CD8-positive, alpha-beta memory T cell (primary cell): ENCODE data around the gene DIPK1A. TPM values are rescaled to one million over a fixed set of nuclear protein-coding genes. Genes with fewer than 3 reads are reported as not detected.

Experiments used
- CTCF ChIA-PET: fragments of 350-600 bp; sonication (Branson Sonifier 250); formaldehyde crosslinking; loops from one replicate; lab custom pipeline; 2021; ENCODE audit warnings: antibody characterized with exemption; lab: Charles Lee
- POLR2A ChIA-PET: fragments of 350-600 bp; sonication (Branson Sonifier 250); formaldehyde crosslinking; loops from one replicate; lab custom pipeline; 2021; ENCODE audit warnings: antibody characterized with exemption; lab: Charles Lee
- DNase-seq, 5 donors: peaks; one replicate each; pipeline versions ENCODE4 v3.0.0 to v3.0.0-alpha.2; 2020 to 2022; ENCODE audit warnings: mixed read lengths in 1 of 5
- H3K27ac ChIP-seq: one replicate; pipeline ENCODE4 v1.7.0; 2013; ENCODE audit warnings: low read depth, mild to moderate bottlenecking, low read length, moderate library complexity
- H3K27me3 ChIP-seq: 2 replicates; pipeline ENCODE4 v1.7.0; 2013; ENCODE audit warnings: low read length, mild to moderate bottlenecking; ENCODE audit not compliant: insufficient read depth, poor library complexity, severe bottlenecking
- H3K36me3 ChIP-seq: 2 replicates; pipeline ENCODE4 v1.7.0; 2013; ENCODE audit warnings: mild to moderate bottlenecking, low read length, moderate library complexity; ENCODE audit not compliant: insufficient read depth
- H3K4me1 ChIP-seq: 2 replicates; pipeline ENCODE4 v1.7.0; 2013; ENCODE audit warnings: mild to moderate bottlenecking, low read length, moderate library complexity; ENCODE audit not compliant: insufficient read depth
- H3K4me3 ChIP-seq: 2 replicates; pipeline ENCODE4 v1.7.0; 2013; ENCODE audit warnings: mild to moderate bottlenecking, low read length
- H3K9me3 ChIP-seq: 2 replicates; pipeline ENCODE4 v1.7.0; 2013; ENCODE audit warnings: mild to moderate bottlenecking, low read length
- H3K27ac Mint-ChIP-seq, 8 donors: one replicate each; pipeline ENCODE4 v1.8.0; 2020 to 2021; ENCODE audit warnings: mixed read lengths in 8 of 8, mild to moderate bottlenecking in 6 of 8, inconsistent platforms in 3 of 8, moderate library complexity in 3 of 8
- H3K27me3 Mint-ChIP-seq, 2 donors: one replicate each; pipeline ENCODE4 v1.8.0; 2020 to 2021; ENCODE audit warnings: mixed read lengths in 2 of 2, mild to moderate bottlenecking in 1 of 2, moderate library complexity in 1 of 2
- H3K36me3 Mint-ChIP-seq, 3 donors: one replicate each; pipeline ENCODE4 v1.8.0; 2020 to 2021; ENCODE audit warnings: mixed read lengths in 3 of 3, inconsistent platforms in 1 of 3, mild to moderate bottlenecking in 1 of 3
- H3K4me1 Mint-ChIP-seq, 3 donors: one replicate each; pipeline ENCODE4 v1.8.0; 2020 to 2021; ENCODE audit warnings: mixed read lengths in 3 of 3, inconsistent platforms in 1 of 3, mild to moderate bottlenecking in 1 of 3
- H3K4me3 Mint-ChIP-seq, 7 donors: one replicate each; pipeline ENCODE4 v1.8.0; 2020 to 2021; ENCODE audit warnings: mixed read lengths in 7 of 7, mild to moderate bottlenecking in 6 of 7, moderate library complexity in 4 of 7, inconsistent platforms in 2 of 7
- H3K9me3 Mint-ChIP-seq, 5 donors: one replicate each; pipeline ENCODE4 v1.8.0; 2020 to 2022; ENCODE audit warnings: mixed read lengths in 5 of 5, mild to moderate bottlenecking in 3 of 5, moderate library complexity in 2 of 5, inconsistent platforms in 1 of 5
- polyA plus RNA-seq: library from polyadenylated mRNA; unstranded; fragments of 300-500 nt; fragmentation: Illumina TruSeq; gene quantifications from one replicate; pipeline ENCODE4 v1.2.3, GENCODE V29; 2021
- total RNA-seq, 2 experiments: library from RNA; stranded (reverse); gene quantifications; one replicate each; pipeline ENCODE4 v1.2.3, GENCODE V29; 2021

The DIPK1A gene
- total and polyA plus RNA-seq, 3 experiments from 2014 or later = 10.9 to 15.7 (median 12.9) TPM

DNA sequence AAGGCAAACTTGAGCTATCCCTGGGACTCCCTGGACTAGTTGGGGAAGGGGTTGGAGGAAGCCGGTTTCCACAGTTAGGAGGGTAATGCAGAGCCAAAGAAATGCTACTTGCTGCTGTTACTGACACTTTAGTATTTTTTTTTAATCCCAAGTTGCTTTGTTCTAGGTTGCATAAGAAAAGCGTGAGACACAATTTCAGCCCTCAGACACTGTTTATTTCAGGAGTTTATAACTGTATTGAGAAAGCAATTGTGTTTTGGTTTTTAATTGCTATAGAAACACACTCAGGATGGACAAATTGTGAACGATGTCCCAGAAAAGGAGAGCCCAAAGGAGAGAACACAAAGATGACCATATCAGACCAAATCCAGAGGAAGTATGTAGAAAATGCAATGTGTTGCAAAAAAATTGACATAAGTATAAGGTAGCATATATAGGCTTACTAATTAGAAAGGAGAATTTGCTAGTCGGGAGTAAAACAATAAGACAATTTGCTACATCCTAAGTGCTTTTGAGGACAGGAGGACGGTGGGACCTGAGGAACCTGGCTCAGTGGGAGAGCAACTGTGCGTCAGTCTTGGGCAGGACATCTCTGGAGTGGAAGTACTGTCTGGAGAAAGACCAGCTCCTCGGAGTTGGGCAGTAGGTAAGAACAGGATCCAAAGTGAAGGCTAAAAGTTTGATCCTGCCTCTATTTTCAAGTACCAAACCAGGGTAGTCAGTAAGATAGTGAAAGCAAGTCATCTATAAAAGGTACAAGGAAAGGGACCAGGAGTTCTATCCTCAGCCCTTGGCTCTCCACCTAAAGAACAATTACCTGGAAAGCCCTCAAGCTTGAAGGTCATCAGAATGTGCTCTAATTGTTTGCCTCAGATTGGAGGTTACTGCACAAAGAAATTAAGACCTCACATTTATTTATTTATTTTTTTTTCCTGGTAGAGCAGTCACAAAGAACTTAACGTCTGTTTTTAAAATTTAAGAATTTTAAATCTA lies 39.9 kb downstream of the DIPK1A start:
- ChIA-PET POLR2A (no interaction called here), CTCF (no interaction called here)
- Histone ChIP-seq H3K4me3 (no peak overlapping the region), H3K36me3 (no peaks in the 10 kb centered on the region), H3K4me1 (no peaks in the 10 kb centered on the region), H3K27ac (no peak overlapping the region), H3K9me3 (no peaks in the 10 kb centered on the region), H3K27me3 (no peaks in the 10 kb centered on the region)
- no peak overlapping the region for H3K4me3 Mint-ChIP-seq
- H3K36me3 Mint-ChIP-seq = peaks cover 8 to 18% (median 12%) of the 10 kb centered on the region in 3 donors
- DNase-seq = no peak
- H3K9me3 Mint-ChIP-seq = no peaks in the 10 kb centered on the region
- H3K27ac Mint-ChIP-seq = peak overlapping the region in 2 of 8 donors; percentile 8 to 41
- peaks cover 12 to 25% (median 23%) of the 10 kb centered on the region in 3 donors for H3K4me1 Mint-ChIP-seq
- no peaks in the 10 kb centered on the region for H3K27me3 Mint-ChIP-seq

- no peak overlapping the region for H3K4me3 ChIP-seq
- no peak overlapping the region for H3K4me3 Mint-ChIP-seq
- H3K36me3 ChIP-seq = no peaks in the 10 kb centered on the region
- ChIA-PET POLR2A (no interaction called here), CTCF (no interaction called here)
- no peaks in the 10 kb centered on the region for H3K27me3 Mint-ChIP-seq
- no peaks in the 10 kb centered on the region for H3K9me3 ChIP-seq
- H3K4me1 Mint-ChIP-seq = peaks cover 22 to 44% (median 36%) of the 10 kb centered on the region in 3 donors
- H3K36me3 Mint-ChIP-seq = peaks cover 6 to 18% (median 18%) of the 10 kb centered on the region in 3 donors
- no peak overlapping the region for H3K27ac ChIP-seq
- peak overlapping the region in 1 of 8 donors; percentile 29 for H3K27ac Mint-ChIP-seq
- H3K4me1 ChIP-seq = no peaks in the 10 kb centered on the region
- H3K9me3 Mint-ChIP-seq = no peaks in the 10 kb centered on the region
- DNase-seq = no peak
- no peaks in the 10 kb centered on the region for H3K27me3 ChIP-seq
Measured at GRCh38 chr1:92916899-92917298, 44.4 kb downstream of the DIPK1A start.

- Histone ChIP-seq H3K4me1 (no peaks in the 10 kb centered on the region), H3K27me3 (no peaks in the 10 kb centered on the region), H3K4me3 (no peak overlapping the region), H3K9me3 (no peaks in the 10 kb centered on the region), H3K36me3 (no peaks in the 10 kb centered on the region), H3K27ac (no peak overlapping the region)
- H3K36me3 Mint-ChIP-seq = peaks cover 4 to 15% (median 12%) of the 10 kb centered on the region in 3 donors
- POLR2A ChIA-PET = no interaction called here
- H3K9me3 Mint-ChIP-seq = no peaks in the 10 kb centered on the region
- H3K4me1 Mint-ChIP-seq = peaks cover 19 to 41% (median 41%) of the 10 kb centered on the region in 3 donors
- CTCF ChIA-PET = no interaction called here
- peak overlapping the region in 2 of 8 donors; percentile 2 to 28 for H3K27ac Mint-ChIP-seq
- no peak for DNase-seq
- no peak overlapping the region for H3K4me3 Mint-ChIP-seq
- H3K27me3 Mint-ChIP-seq = no peaks in the 10 kb centered on the region
Measured at GRCh38 chr1:92915547-92915946, 45.7 kb downstream of the DIPK1A start.

DNA sequence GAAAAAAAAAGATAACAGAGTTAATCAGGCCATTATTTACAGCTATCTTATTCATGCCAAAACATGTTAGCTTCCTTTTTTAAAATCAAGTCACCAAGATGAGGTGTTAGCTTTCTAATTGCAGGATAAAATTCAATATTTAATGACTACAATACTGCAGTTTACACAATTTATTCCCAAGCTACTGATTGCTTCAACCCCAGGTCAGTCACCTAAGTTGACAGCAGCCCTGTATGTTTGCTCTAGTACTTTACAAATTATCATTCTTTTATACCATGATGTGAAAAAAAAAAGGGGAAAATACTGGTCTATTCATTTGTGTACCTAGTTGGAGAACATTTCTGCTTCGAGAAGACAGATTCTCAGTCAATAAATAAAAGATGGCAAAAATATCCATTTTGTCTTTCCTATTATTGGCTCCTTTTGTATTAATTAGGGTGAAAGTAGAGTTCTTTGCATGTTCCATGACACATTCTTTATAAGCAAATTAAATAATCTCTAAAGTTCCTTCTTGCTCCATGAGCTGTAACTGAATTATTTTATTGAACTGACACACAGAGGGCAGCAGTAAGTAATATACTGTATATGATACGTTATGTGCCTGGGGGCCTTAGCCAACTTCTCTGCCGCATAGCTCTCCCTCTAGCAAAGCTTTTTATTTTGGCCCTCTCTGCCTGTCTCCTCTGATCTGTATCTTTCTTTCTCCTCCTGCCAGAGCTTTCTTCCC lies 48.0 kb downstream of the DIPK1A start:
- Histone ChIP-seq H3K9me3 (no peaks in the 10 kb centered on the region), H3K4me3 (no peak overlapping the region), H3K4me1 (no peaks in the 10 kb centered on the region), H3K27me3 (no peaks in the 10 kb centered on the region), H3K36me3 (no peaks in the 10 kb centered on the region), H3K27ac (no peak overlapping the region)
- POLR2A ChIA-PET = no interaction called here
- Mint-ChIP-seq H3K4me1 (peaks cover 20 to 42% (median 41%) of the 10 kb centered on the region in 3 donors), H3K36me3 (peaks cover 12 to 17% (median 16%) of the 10 kb centered on the region in 3 donors), H3K27me3 (no peaks in the 10 kb centered on the region), H3K4me3 (no peak overlapping the region), H3K27ac (peak overlapping the region in 2 of 8 donors; percentile 76 to 84), H3K9me3 (no peaks in the 10 kb centered on the region)
- CTCF ChIA-PET = interaction anchor here (1.6 kb wide), 1 partner anchor 81 kb away, joined by 6 read pairs; no protein-coding TSS in a partner anchor
- no peak for DNase-seq

DNA sequence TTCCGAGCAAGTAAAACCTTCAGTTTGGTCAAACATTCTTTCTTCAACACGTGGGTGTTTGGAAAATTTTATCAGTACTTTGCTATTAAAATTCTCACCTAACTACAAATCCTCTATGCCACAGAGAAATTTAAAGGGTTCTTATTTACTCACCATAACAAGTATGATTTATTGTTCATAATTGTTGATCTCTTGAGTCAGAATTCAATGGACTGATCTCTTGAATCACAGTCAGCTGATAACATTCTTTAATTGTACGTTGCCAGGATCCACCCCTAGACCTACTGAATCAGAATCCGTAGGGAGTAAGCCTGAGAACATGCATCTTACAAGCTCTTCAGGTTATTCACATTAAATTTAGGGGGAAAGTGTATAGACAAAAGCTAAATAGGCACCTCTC lies 51.2 kb downstream of the DIPK1A start:
- H3K4me1 Mint-ChIP-seq = peaks cover 24 to 45% (median 33%) of the 10 kb centered on the region in 3 donors
- no peaks in the 10 kb centered on the region for H3K27me3 Mint-ChIP-seq
- no peak overlapping the region for H3K27ac Mint-ChIP-seq
- H3K36me3 Mint-ChIP-seq = peaks cover 20 to 27% (median 21%) of the 10 kb centered on the region in 3 donors
- H3K4me3 Mint-ChIP-seq = no peak overlapping the region
- Histone ChIP-seq H3K27ac (no peak overlapping the region), H3K27me3 (no peaks in the 10 kb centered on the region), H3K36me3 (no peaks in the 10 kb centered on the region), H3K4me3 (no peak overlapping the region), H3K9me3 (no peaks in the 10 kb centered on the region), H3K4me1 (no peaks in the 10 kb centered on the region)
- ChIA-PET CTCF (interaction anchor here (2.7 kb wide), 1 partner anchor 51 kb away, joined by 7 read pairs; no protein-coding TSS in a partner anchor), POLR2A (no interaction called here)
- H3K9me3 Mint-ChIP-seq = no peaks in the 10 kb centered on the region
- DNase-seq = no peak

GRCh38 chr1:92909321-92909720 lies 51.9 kb downstream of the DIPK1A start:
- Mint-ChIP-seq H3K9me3 (no peaks in the 10 kb centered on the region), H3K4me1 (peaks cover 25 to 48% (median 36%) of the 10 kb centered on the region in 3 donors), H3K36me3 (peaks cover 19 to 27% (median 20%) of the 10 kb centered on the region in 3 donors), H3K27ac (no peak overlapping the region), H3K27me3 (no peaks in the 10 kb centered on the region), H3K4me3 (no peak overlapping the region)
- DNase-seq = no peak
- Histone ChIP-seq H3K36me3 (no peaks in the 10 kb centered on the region), H3K4me3 (no peak overlapping the region), H3K27ac (no peak overlapping the region), H3K27me3 (no peaks in the 10 kb centered on the region), H3K4me1 (peaks cover 4% of the 10 kb centered on the region), H3K9me3 (no peaks in the 10 kb centered on the region)
- ChIA-PET CTCF (interaction anchor here (2.7 kb wide), 1 partner anchor 50 kb away, joined by 7 read pairs; no protein-coding TSS in a partner anchor), POLR2A (no interaction called here)

GRCh38 chr1:92907949-92908684 lies 53.1 kb downstream of the DIPK1A start:
- H3K27me3 ChIP-seq = no peaks in the 10 kb centered on the region
- Mint-ChIP-seq H3K4me3 (no peak overlapping the region), H3K4me1 (peaks cover 21 to 48% (median 35%) of the 10 kb centered on the region in 3 donors), H3K27ac (peak overlapping the region in 4 of 8 donors; percentile 1 to 81 (median 30)), H3K9me3 (no peaks in the 10 kb centered on the region), H3K27me3 (no peaks in the 10 kb centered on the region), H3K36me3 (peaks cover 16 to 27% (median 20%) of the 10 kb centered on the region in 3 donors)
- H3K9me3 ChIP-seq = no peaks in the 10 kb centered on the region
- peaks cover 12% of the 10 kb centered on the region for H3K4me1 ChIP-seq
- H3K27ac ChIP-seq = no peak overlapping the region
- H3K36me3 ChIP-seq = no peaks in the 10 kb centered on the region
- no peak overlapping the region for H3K4me3 ChIP-seq
- ChIA-PET POLR2A (no interaction called here), CTCF (no interaction called here)
- no peak for DNase-seq
